HG03469 (cell line): ENCODE data around the gene UNC5A.

Experiments used
- ATAC-seq: cut with Tn5 transposase; IDR thresholded peaks from one replicate; pipeline ENCODE4 v1.9.1; 2021; ENCODE audit warnings: mild to moderate bottlenecking, moderate library complexity, moderate number of reproducible peaks; ENCODE audit not compliant: unreplicated experiment

Gene UNC5A

DNA sequence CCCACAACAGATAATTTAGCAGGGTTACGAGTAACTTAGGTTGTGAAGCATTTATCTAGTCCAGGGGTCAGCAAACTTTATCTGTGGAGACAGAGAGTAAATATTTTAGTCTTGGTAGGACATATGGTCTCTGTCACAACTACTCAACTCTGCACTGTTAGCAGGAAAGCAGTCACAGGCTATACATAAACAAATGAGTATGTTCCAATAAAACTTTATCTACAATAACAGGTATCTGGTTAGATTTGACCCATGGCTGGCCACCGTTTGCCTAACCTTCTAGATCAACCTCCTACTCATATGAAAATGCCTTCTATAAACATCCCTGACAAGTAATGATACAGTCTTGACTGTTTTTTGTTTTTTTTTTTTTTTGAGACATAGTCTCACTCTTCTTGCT, 101.8 kb downstream of the UNC5A start:
- ATAC-seq, result no peak

GRCh38 chr5:176915906-176916305, 105.5 kb downstream of the UNC5A start:
- no peak for ATAC-seq

GRCh38 chr5:176916337-176916736, 106.0 kb downstream of the UNC5A start:
- ATAC-seq, result no peak

DNA sequence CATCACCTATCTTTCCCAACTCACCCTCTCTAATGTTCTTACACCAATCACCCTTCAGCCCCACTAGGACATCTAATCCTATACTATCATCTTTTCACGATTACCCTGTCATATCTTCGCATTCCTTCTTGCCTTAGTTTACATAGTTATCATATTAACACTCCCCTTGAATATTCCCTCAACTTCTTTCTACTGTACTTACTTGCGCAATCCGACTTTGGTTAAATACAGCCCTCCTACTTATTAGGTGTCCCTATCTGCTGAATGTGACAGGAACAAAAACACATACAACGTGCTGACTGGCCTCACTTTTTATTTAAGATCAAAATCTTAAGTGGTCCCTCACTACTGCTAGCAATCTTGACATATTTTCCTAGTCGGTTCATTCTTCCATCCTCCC, 108.3 kb downstream of the UNC5A start:
- ATAC-seq, result no peak

DNA sequence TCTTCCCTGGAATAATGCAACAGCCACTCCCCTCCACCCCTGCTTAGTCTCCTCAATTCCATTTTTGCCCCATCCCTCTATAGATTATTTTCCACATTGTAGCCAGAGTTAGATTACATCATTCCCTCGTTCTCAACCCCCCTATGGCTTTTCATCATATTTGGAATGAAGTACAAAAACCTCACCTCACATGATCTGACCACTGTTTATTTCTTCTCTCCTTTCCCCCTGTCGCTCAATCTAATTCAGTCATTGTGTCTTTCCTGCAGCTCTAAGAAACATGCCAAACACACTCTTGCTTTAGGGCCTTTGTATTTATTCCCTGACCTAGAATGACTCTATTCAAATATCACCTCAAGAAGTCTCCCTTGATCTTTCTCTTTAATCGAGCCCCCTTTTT, 111.4 kb downstream of the UNC5A start:
- ATAC-seq, result no peak

DNA sequence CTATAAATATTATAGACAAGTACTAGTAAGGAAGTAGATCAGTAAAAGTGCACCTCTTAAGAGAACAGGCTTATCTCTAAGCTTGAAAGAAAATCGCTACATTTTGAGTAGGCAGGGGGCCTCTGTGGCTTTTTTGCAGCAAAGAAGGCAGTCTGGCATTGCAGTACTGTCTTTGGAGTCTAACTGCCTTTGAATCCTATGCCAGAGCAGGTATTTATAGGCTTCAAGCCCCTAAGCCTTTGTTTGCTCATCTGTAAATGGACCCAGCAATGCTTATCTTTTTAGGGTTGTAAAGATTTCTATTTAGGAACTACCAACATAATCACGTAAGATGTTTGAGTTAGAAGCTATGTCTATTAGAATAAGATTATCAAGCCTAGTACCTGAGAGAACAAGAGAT, 112.5 kb downstream of the UNC5A start:
- no peak for ATAC-seq

DNA sequence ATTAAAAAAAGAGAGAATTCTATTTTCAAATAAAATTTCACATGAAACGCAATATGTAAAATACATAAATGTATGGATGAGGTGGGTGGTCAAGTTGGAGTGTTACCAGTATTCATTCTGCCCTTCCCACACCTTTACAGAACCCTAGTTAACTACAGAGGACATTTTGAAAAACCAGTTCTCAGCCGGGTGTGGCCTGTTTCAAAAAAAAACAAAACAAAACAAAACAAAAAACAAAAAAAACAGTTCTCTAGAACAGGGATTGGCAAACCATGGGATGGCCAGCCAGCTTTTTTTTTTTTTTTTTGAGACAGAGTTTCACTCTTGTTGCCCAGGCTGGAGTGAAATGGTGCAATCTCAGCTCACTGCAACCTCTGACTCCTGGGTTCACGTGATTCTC, 117.2 kb downstream of the UNC5A start:
- ATAC-seq, result no peak

GRCh38 chr5:176929654-176930053, 119.3 kb downstream of the UNC5A start:
- ATAC-seq, result no peak
